Fibroblast of skin of back (primary cell): ENCODE measurements around the gene FCGR1A.
"Not testable (repeated sequence)": the region's sequence is repeated elsewhere in the genome, so short reads cannot be mapped to it uniquely, and the experiment has no call there.

ENCODE experiments used
- DNase-seq: peaks from one replicate; pipeline ENCODE4 v3.0.0-alpha.2; 2013

The FCGR1A gene

GRCh38 chr1:149841149-149841548, 58.7 kb downstream of the FCGR1A start:
- not testable (repeated sequence) for DNase-seq
